ENCODE measurements around the gene XRCC5.

Gene XRCC5

GRCh38 chr2:216086207-216086893, 22.8 kb upstream of the XRCC5 start:
- no peak for DNase-seq

- no peak for DNase-seq
These were observed 18.8 kb upstream of the XRCC5 start for GRCh38 chr2:216090369-216090786.

DNA sequence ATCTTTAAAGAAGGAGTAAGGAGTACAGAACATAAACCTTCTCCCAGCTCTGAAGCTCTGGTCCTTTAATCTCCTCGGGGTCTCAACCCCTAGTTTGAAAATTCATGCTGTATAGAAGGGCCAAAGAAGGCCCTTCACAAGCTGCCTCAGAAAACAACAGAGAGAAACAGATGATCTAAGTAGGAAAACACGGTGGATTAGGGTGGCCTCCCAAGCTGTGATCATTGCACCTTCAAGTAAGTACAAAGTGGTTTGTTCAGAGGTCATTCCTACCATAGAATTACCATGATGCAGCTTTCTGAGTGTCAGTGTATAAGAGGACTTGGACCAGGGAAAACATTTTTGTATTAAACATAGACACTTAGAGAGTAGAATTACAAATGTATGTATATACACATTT, 16.5 kb upstream of the XRCC5 start:
- DNase-seq, result no peak

DNA sequence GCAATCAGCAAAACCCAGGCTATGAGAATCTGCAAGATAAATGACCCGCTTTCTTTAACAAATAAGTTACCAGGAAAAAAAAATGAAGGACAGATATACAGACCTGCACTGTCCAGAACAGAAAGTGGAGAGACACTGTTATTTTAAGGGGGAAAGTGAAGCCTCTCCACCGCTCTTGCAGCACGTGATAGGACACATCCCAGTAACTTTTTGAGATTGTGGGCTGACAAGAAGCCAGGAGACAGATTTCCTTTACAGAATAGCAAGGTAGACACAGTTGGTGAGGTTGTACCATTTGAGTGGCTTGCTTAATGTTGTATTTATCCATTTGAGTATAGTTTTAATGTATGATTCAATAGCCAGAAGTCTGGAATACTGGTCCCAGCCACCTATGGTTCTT, 14.4 kb upstream of the XRCC5 start:
- DNase-seq, result no peak

GRCh38 chr2:216098421-216099334, 10.5 kb upstream of the XRCC5 start:
- no peak for DNase-seq

- DNase-seq, result no peak
These were observed 8.0 kb upstream of the XRCC5 start for GRCh38 chr2:216101109-216101508.

DNA sequence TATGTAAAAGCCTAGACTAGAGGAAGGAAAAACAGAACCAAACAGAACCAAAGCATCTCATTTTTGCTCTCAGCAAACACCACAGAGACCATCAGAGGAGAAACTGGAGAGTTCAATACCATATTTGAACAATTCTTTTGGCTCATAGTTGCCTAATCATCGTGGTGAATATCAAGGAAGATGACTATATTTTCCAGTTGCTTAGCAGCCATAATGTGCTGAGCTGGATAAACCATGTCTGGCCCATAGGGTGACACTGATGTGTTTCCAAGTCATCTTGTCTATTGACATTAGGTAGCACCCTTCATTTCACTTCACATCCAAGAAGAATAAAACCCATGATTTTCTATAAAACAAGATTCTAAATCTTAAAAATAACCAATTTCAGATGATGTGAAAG, 5.9 kb upstream of the XRCC5 start:
- no peak for DNase-seq

GRCh38 chr2:216104691-216105090, 4.5 kb upstream of the XRCC5 start:
- DNase-seq, result no peak

DNA sequence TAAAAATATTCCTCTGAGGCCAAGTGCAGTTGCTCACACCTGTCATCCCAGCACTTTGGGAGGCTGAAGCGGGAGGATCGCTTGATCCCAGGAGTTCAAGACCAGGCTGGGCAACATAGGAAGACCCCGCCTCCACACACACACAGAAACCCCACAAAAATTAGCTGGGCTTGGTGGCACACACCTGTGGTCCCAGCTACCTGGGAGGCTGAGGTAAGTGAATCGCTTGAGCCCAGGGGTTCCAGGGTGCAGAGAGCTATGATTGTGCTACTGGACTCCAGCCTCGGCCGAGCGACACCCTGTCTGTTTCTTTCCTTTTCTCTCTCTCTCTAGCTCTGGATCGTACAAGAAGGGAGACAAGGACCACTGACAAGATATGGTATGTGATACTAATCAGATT, 1.8 kb upstream of the XRCC5 start:
- no peak for DNase-seq

- DNase-seq, result no peak
These were observed 1.4 kb upstream of the XRCC5 start for GRCh38 chr2:216107760-216108159.

- DNase-seq, result no peak
These were observed 710 bp upstream of the XRCC5 start for GRCh38 chr2:216108310-216108966.

DNA sequence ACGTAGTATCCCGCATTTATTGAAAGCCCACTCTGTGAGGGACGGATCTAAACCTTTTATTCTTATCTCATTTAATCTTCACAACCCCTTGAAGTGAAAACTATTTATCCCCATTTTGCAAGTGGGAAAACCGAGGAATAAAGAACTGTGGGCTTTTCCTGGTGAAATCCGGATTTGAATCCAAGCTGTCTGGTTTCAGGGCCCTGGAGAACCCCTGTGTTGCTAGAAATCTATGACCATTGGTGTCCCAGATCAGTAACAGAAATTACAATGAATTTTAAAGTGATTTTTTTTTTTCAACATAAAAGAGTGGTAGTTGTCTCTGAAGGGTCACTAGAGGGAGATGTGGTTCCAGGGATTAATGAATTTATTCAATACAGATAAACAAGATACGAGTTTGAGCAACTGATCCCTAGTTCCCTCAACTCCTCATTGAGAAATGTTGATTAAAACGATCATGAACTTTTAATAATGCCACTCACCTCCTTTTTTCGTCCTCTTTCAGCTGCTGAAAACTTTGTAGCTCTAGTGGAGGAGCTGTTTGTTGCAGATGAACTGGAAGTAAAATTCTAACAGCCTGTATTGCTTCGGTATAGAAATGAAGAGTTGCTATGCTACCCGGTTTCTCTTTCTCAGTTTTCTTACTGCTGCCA, 940 bp downstream of the XRCC5 start:
- DNase-seq, result peak; percentile 34

DNA sequence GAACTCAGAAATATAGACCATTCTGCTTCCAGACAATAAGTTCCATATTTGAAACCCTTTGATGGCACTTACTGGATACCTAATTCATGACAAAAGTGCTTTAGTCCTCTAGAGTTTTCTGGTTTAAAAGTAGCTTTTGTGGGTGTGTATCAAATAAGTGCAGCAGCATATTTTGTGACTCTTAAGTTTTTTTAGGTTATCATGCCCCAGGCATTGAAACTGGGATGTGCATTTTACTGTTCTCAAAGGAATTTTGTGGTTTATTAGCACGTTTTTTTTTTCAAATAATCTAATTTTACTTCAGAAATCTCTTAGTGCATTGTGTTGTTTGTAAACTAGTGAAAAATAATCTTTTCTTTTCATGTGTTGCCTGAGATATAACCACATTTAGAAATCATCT, 1.5 kb downstream of the XRCC5 start:
- DNase-seq, result no peak

GRCh38 chr2:216111122-216111521, 2.0 kb downstream of the XRCC5 start:
- DNase-seq, result no peak

DNA sequence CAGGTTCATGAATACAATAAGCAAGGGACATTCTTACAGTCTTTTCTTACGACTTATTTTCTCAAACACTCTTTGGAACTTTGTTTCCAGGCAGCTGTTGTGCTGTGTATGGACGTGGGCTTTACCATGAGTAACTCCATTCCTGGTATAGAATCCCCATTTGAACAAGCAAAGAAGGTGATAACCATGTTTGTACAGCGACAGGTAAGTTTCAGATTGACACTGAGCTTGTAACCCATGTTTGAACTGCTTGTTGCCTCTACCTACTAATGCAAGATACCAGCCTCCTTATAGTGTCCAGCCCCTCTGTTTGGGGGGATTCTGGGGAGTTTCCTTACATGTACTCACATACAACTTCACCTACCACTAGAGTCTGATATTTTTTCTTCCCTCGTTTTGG, 3.8 kb downstream of the XRCC5 start:
- no peak for DNase-seq

DNA sequence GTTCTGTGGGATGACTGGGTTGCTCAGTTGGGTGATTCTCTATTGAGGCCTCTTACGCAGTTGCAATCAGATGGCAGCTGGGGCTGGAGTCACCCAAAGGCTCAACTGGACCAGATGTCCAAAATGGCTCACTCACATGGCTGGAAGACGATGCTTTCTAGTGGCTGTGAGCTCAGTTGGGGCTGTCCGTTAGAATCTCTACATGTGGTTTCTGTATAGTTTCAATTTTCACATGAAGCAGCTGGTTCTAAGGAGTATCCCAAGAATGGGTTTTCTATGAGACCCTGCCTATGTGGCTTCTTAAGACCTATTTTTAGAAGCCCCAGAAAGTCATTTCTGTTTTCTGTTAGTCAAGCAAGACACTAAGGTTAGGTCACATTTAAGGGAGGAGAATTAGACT, 4.4 kb downstream of the XRCC5 start:
- no peak for DNase-seq

GRCh38 chr2:216114382-216114713, 5.2 kb downstream of the XRCC5 start:
- DNase-seq, result no peak

DNA sequence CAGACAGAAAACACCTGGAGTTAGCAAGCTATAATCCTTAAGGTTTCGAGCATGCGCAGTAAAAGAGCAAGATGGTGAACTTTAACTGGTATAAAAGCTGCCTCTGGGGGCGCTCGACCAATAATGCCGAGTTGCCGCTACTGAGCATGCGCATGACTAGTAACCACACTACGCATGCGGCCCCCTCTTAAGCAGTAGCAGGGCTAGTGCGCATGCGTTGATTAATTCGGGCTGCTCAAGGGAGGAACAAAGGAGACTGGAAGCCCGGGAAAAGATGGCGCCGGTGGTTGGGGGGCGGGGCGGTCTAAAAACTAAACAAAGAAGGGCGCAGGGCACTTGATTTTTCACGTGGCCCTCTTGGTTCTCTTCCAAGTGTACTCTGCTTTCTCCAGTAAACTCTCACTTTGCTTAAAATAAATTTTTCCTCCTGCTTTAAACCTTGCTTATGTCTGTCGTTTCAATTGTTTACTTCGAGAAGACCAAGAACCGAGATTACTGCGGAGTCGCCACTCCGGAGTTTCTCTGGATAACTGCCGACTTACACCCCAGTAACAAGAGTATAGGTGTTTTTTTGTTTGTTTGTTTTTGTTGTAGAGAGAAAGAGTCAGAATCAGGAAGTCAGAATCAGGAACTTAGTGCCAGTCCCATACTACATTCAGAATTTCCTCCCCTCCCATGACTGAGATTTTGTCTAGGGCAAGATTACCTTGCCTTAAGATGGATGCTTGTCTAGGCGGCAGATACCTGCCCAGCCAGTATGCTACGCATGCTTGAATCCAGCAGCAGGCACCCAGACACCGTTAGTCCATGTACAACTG, 5.8 kb downstream of the XRCC5 start:
- DNase-seq, result peak; percentile 99

DNA sequence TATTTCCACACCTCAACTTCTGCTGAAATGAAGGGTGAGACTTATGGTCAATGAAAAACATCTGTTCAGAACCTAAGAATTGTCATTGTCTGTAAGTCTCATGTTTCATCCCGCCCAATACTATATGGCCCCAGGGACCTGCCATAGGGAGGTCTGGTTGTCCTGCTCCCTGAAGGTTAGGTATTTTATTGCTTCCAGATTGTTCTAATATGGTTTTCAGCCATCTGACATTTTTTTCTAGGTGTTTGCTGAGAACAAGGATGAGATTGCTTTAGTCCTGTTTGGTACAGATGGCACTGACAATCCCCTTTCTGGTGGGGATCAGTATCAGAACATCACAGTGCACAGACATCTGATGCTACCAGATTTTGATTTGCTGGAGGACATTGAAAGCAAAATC, 7.3 kb downstream of the XRCC5 start:
- DNase-seq, result no peak

DNA sequence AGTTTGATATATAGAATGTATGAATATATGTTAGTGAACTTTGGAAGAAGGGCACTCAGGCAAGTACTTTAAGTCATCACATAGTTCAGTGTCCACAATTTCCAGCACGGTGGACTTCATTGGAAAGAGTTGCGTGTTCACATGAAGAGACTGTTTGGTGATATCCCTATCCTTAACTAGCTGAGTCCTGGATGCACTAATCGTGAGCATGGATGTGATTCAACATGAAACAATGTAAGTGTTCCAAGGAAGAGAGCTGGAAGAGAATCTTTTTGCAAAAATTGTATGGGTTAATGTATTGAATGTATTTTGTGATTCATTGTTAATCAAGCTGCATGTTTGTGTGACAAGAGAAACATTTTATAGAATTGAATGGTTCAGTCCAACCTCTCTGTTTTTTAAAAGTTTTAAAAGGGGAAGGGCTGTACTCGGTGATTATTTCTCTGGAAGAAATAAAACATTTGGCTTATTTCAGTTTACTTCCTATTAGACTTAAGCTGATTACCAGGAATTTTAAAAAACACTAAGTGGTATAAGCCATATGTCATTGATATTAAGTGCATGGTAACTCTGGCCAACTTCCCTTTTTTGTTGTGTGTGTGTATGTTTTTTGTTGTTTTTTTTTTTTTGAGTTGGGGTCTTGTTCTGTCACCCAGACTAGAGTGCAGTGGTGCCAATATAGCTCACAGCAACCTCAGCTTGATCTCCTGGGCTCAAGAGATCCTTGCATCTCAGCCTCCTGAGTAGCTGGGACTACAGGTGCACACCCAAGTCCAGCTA, 8.6 kb downstream of the XRCC5 start:
- DNase-seq, result no peak

DNA sequence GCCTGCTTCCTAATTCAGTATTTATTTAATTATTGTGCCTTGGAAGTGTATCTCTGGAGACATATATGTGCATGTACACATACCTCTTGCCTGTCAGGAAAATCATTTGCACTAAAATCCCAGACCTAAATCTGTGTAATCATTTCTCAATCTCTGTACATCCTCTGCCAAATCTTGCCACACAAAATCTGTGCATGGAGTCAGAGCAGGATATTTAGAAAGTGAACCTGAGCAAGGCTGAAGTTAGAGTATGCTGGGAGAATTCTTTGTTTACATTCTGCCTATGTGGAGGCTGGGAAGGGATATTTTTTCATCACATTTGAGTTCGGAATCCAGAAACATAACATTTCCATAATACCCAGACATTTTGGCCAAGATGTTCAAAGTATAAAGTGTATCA, 9.3 kb downstream of the XRCC5 start:
- no peak for DNase-seq

- DNase-seq, result no peak
These were observed 10.0 kb downstream of the XRCC5 start for GRCh38 chr2:216119146-216119545.

Data from NCI-H1694 (cell line).